Measurements from ENCODE around the gene B4GALT3. TPM values are rescaled to one million over a fixed set of nuclear protein-coding genes. Genes with fewer than 3 reads are reported as not detected.

B4GALT3 gene
- total RNA-seq, 1 experiment from 2014 or later, result 29.0 TPM

DNA sequence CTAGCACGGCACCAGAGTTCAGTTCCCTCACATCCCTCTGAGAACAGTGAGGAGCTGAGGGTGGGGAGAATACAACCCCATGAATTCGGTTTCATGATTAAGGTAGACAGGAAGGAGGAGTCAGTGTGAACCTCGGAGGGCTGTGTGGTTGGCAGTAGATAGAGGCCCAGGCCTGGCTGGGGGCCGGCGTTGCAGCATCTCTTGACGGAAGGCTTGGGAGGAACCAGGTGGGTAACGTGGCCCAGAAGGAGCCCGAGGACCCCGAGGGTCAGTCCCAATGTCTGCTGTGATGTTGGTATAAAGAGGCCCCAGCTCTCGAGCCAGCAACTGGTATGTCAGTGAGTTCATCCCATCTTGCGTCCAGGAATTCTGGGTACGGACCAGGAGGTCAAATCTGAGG lies 5.6 kb downstream of the B4GALT3 start:
- in situ Hi-C loops (cut with HindIII; ENCODE audit: low pct_unique_long_range_greater_than_20kb, low sequenced_read_pairs), result no loop called here
- DNase-seq (ENCODE audit: low read depth), result no peak

DNA sequence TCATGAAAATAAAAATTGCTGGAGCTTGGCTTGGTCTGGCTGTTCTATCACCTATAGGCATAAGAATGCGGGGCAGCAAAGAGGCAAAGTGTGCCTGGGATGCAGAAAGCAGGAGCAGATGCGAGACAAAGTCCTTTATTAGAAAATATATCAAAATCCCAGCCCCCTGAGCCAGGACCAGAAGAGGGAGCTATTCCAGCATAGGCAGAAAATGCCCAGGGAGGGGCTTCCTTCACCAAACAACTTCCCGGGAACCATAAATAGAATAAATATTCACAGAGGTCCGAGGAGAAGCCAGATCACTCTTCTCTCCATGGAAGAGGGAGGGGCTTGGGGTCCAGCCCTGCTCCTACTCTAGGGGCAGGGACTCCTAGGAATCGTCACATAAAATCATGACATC lies 6.1 kb downstream of the B4GALT3 start:
- in situ Hi-C loops (cut with HindIII; ENCODE audit: low pct_unique_long_range_greater_than_20kb, low sequenced_read_pairs), result no loop called here
- no peak for DNase-seq (ENCODE audit: low read depth)

DNA sequence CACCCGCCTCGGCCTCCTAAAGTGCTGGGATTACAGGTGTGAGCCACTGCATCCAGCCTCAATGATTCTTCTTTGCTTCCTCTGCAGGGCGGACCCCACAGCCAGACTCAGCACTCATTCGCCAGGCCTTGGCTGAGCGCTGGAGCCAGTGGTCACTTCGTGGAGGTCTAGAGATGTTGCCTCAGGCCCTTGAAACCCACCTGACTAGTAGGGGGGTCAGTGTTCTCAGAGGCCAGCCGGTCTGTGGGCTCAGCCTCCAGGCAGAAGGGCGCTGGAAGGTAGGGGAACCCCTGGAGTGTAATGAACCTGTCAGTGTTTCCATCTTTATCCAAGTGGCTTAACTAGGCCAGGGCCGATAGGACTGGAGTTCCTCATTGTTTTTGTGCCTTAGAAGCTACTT lies 8.4 kb downstream of the B4GALT3 start:
- in situ Hi-C loops (cut with HindIII; ENCODE audit: low pct_unique_long_range_greater_than_20kb, low sequenced_read_pairs), result no loop called here

DNA sequence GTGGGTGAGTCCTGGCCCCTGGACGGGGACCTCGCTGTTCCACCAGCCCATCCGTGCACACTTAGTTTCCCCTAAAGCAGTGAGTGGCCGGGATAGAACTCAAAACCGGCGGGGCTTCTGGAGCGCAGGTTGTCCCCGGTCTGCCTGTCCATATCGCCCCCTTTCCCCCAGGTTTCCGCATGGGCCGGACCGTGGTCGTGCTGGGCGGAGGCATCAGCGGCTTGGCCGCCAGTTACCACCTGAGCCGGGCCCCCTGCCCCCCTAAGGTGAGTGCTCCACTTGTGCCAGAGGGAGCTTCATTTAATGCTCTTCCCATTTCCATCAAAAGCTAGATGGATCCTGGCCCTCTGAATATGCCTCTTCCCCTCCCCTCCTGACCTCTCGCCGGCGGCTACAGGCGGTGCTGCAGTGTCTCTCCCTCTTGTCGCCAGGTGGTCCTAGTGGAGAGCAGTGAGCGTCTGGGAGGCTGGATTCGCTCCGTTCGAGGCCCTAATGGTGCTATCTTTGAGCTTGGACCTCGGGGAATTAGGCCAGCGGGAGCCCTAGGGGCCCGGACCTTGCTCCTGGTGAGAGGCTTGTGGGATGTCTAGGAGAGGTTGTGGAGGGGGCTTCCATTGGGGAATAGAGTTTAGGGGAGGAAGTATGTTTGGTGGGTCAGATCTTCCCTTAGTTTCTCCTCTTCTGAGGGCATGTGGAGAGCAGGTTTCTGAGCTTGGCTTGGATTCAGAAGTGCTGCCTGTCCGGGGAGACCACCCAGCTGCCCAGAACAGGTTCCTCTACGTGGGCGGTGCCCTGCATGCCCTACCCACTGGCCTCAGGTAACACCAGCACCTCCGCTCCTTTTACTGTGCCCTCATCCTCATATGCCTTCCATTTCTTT lies 10.4 kb downstream of the B4GALT3 start:
- DNase-seq (ENCODE audit: low read depth), result peak; percentile 15
- in situ Hi-C loops (cut with HindIII; ENCODE audit: low pct_unique_long_range_greater_than_20kb, low sequenced_read_pairs), result no loop called here

More for the DNA sequence above, 8.4 kb downstream of the B4GALT3 start:
- no peak for DNase-seq (ENCODE audit: low read depth)

DNA sequence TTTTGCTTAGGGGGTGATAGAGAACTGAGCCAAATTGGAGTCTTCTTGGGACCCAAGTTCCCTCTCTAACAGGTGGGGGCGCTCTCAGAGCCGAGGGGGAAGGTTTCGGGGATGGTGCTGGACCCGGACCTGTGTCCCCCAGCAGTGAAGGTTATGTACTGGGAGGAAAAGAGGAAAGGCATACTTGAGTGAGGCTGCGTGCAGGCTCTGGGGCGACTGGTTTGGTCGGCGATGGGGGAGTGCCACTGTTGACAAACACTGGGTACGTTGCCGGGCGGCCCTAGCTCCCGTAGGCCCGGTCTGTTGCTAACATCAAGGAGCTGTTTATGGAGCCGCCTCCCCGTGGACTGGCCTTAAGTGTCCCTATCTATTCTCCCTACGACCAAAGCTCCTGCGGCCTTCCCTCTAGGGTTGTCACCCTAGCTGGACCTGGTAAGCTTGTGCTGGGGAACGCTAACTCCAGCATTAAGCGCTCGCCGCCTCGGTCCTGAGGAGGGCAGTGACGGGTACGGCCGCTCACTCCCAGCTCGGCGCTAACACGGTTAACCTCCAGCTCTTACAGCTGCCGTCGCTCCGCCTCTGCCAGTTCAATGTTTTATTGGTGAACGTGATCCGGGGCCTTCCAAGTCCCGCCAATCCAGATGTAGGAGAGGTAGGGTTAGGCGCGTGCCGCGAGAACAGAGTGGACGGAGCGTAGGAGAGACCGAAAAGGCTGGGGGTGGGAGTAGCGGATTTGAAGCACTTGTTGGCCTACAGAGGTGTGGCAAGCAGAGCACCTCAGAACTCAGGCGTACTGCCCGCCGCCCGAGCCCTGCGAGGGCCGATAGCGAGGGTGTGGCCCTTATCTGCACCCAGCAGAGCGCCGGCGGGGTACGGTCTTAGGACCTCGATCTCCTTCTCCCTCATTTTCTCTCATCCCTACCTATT lies 11.3 kb downstream of the B4GALT3 start, which contains the start of gene PPOX:
Gene PPOX, plus strand, starts transcription at position 685 of the 927 bp plus-strand sequence. CDS start 422 bp downstream, outside the sequence.
- in situ Hi-C loops (cut with HindIII; ENCODE audit: low pct_unique_long_range_greater_than_20kb, low sequenced_read_pairs), result no loop called here
- peak; percentile 97 for DNase-seq (ENCODE audit: low read depth)

DNA sequence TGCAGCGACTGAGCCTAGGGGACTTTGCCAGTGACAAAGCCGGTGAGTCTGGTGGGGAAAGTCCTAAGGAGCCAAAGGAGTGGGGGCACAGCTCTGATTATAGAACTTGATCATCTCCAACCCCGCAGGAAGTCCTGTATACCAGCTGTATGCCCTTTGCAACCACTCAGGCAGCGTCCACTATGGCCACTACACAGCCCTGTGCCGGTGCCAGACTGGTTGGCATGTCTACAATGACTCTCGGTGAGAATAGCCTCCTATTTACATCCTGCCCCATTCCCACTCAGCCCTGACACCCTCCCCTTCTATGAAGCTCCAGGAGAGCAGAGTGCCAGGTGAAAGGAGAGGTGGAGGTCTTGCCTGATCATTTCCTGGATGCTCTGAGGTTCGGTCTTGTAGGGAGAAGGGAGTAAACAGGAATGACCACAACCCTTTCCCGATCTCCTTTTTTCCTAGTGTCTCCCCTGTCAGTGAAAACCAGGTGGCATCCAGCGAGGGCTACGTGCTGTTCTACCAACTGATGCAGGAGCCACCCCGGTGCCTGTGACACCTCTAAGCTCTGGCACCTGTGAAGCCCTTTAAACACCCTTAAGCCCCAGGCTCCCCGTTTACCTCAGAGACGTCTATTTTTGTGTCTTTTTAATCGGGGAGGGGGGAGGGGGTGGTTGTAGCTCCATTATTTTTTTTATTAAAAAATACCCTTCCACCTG lies 12.3 kb downstream of the B4GALT3 start:
- in situ Hi-C loops (cut with HindIII; ENCODE audit: low pct_unique_long_range_greater_than_20kb, low sequenced_read_pairs), result no loop called here
- no peak for DNase-seq (ENCODE audit: low read depth)

DNA sequence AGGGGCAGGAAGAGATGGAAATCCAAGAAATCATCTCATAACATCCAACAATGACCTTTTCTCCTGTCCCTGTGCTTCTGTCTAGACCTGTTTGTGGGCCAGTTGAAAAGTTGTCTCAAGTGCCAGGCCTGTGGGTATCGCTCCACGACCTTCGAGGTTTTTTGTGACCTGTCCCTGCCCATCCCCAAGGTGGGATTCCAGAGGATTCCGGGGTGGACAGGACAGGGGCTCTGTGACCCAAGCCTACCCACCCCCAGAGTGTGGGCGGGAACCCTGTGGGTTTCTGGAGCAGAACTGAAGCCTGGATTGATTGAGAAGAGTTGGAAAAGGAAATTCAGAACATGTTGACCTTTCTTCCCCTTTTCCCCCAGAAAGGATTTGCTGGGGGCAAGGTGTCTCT lies 13.5 kb downstream of the B4GALT3 start:
- no peak for DNase-seq (ENCODE audit: low read depth)
- in situ Hi-C loops (cut with HindIII; ENCODE audit: low pct_unique_long_range_greater_than_20kb, low sequenced_read_pairs), result no loop called here

DNA sequence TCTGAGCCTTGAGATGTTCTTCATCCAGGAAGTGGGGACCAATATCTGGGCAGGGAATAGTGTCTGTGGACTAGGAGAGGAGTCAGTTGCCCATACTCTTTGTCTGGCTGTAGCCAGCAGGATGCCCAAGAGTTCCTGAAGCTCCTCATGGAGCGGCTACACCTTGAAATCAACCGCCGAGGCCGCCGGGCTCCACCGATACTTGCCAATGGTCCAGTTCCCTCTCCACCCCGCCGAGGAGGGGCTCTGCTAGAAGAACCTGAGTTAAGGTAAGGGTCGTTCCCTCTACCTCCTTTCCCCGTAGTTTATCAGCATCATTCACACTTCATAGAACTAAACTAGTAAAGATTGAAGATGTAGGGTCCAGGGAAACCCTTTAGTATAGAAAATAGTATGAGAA lies 14.5 kb downstream of the B4GALT3 start:
- DNase-seq (ENCODE audit: low read depth), result no peak
- in situ Hi-C loops (cut with HindIII; ENCODE audit: low pct_unique_long_range_greater_than_20kb, low sequenced_read_pairs), result no loop called here

DNA sequence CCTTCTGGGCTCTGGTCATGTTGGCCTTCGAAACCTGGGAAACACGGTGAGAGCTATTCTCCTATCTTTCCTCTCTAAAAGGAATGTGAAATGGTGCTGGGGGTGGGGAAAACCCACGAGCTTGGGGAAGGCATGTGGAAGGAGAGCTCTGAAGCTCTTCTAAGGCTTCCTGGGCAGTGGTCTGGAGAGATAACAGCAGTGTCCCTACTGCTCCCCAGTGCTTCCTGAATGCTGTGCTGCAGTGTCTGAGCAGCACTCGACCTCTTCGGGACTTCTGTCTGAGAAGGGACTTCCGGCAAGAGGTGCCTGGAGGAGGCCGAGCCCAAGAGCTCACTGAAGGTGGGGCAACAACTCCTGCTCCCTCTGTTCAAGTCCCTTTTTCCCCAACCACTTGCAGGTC lies 15.3 kb downstream of the B4GALT3 start:
- DNase-seq (ENCODE audit: low read depth), result no peak

DNA sequence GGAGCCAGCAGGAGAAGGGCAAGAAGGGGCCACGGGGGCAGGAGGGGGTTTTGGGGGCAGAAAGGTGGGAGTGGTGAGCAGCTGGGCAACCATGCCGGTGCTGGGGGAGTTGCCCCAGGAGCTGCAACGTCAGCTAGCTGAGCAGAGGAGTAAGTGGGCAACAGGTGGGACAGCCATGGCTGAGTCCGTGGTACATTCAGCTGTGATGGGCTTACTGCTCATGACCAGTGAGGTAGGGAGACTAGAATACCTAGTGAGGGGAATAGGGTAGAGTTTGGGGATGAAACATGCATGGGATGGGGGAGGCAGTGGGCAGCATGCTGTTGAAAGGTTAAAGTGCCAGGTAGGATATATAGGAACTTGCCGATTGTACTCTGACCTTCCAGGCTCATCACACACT lies 15.7 kb downstream of the B4GALT3 start:
- in situ Hi-C loops (cut with HindIII; ENCODE audit: low pct_unique_long_range_greater_than_20kb, low sequenced_read_pairs), result no loop called here
- no peak for DNase-seq (ENCODE audit: low read depth)

More for the DNA sequence above, 15.3 kb downstream of the B4GALT3 start:
- in situ Hi-C loops (cut with HindIII; ENCODE audit: low pct_unique_long_range_greater_than_20kb, low sequenced_read_pairs), result no loop called here

DNA sequence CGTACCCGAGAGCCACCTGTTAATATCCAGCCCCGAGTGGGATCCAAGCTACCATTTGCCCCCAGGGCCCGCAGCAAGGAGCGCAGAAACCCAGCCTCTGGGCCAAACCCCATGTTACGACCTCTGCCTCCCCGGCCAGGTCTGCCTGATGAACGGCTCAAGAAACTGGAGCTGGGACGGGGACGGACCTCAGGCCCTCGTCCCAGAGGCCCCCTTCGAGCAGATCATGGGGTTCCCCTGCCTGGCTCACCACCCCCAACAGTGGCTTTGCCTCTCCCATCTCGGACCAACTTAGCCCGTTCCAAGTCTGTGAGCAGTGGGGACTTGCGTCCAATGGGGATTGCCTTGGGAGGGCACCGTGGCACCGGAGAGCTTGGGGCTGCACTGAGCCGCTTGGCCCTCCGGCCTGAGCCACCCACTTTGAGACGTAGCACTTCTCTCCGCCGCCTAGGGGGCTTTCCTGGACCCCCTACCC lies 16.6 kb downstream of the B4GALT3 start:
- DNase-seq (ENCODE audit: low read depth), result no peak
- in situ Hi-C loops (cut with HindIII; ENCODE audit: low pct_unique_long_range_greater_than_20kb, low sequenced_read_pairs), result no loop called here

DNA sequence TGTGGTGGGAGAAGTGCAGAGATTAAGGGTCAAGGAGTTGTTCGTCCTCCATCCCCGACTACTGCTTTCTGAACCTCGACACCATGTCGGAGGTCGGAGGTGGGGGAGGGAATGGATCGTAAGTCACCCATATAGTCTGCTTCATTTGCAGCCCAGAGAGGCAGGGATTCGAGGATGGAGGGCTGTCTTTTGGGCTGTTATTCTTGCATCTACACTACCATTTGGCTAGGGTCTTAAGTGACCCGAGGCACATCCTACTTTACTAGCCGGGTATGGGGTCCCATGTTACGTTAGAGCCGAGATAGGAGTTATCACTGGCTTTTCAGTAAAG lies 17.4 kb downstream of the B4GALT3 start:
- in situ Hi-C loops (cut with HindIII; ENCODE audit: low pct_unique_long_range_greater_than_20kb, low sequenced_read_pairs), result no loop called here
- DNase-seq (ENCODE audit: low read depth), result no peak

DNA sequence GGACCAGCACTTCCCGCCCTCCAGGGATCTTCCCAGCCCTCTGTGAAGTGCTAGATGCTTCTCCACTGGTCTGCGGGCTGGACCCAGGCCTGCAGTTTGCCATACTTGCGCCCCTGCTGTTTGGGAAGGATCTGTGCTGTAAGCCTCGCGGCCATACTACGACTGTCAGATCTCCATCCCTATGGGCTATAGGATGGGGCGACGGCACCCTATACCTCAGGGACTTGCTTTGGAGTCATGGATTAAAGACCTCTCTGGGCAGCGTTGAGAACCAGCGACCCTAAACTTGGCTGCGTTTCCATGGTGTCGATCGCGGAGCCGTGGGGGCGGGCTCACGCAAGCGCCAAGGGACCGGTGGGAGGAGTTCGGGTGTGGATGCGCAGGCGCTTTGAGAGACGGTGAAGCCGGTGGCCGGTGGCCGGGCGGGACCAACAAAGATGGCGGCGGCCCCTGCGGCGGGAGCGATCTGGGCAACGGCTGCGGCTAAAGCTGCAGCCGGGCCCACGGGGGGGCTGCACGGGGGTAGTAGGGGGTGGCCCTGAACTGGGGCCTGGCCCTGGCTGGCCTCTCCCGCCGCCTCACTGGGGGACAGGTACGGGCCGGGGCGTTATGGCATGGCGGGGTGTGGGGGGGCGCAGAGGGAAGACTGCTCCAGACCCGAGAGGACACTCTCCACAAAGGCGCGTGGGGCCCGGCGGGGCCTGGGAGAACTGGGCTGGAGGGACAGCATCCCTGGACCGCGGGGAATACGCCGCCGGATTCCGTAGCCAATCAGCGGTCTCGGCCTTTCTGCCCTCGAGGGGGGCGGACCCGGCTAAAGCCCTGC lies 18.0 kb downstream of the B4GALT3 start, which contains the start of gene USP21:
Gene USP21, plus strand, starts transcription at position 414 of the 826 bp plus-strand sequence. CDS start 1,141 bp downstream, outside the sequence.
- peak; percentile 82 for DNase-seq (ENCODE audit: low read depth)

DNA sequence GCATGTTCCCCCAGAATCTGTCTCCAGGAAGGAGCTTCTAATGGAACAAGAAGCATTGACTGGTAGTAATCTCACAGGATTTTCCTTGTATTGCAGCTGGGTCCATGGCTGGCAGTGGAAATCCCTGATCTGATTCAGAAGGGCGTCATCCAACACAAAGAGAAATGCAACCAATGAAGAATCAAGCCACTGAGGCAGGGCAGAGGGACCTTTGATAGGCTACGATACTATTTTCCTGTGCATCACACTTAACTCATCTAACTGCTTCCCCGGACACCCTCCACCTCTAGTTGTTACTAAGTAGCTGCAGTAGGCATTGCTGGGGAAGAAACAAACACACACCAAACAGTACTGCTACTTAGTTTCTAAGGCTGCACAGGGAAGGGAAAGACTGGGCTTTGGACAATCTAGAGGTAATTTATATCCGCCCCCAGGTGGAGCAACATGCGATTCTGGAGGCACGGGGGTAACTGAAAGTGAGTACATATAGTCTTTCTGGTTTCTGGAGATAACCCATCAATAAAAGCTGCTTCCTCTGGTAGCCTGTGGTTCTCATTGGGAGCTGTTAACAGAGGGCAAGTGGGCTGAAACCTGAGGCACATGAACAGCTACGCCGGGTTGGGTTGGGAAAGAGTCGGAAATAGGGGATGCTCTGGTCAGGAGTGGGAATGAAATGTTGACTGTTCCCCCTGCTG lies 18.8 kb downstream of the B4GALT3 start:
- DNase-seq (ENCODE audit: low read depth), result no peak
- in situ Hi-C loops (cut with HindIII; ENCODE audit: low pct_unique_long_range_greater_than_20kb, low sequenced_read_pairs), result no loop called here

More for the DNA sequence above, 18.0 kb downstream of the B4GALT3 start, which contains the start of gene USP21:
- in situ Hi-C loops (cut with HindIII; ENCODE audit: low pct_unique_long_range_greater_than_20kb, low sequenced_read_pairs), result no loop called here

DNA sequence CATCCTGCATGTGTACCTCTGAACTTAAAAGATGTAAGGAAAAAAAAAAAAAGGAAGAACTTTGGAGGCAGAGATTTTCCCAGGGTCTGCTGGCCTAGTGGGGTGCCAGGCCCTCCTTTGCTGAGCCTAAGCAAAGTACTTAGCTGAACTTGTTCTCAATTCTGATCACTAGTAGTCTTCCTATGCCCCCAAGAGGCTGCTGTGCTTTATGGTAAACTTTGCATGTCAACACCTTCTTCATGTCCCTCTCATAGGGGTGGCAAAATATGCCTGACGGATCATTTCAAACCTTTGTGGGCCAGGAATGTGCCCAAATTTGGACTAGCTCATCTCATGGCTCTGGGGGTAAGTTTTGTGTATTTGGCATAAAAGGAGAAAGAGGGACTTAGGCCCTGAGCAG lies 19.4 kb downstream of the B4GALT3 start:
- in situ Hi-C loops (cut with HindIII; ENCODE audit: low pct_unique_long_range_greater_than_20kb, low sequenced_read_pairs), result no loop called here
- no peak for DNase-seq (ENCODE audit: low read depth)

DNA sequence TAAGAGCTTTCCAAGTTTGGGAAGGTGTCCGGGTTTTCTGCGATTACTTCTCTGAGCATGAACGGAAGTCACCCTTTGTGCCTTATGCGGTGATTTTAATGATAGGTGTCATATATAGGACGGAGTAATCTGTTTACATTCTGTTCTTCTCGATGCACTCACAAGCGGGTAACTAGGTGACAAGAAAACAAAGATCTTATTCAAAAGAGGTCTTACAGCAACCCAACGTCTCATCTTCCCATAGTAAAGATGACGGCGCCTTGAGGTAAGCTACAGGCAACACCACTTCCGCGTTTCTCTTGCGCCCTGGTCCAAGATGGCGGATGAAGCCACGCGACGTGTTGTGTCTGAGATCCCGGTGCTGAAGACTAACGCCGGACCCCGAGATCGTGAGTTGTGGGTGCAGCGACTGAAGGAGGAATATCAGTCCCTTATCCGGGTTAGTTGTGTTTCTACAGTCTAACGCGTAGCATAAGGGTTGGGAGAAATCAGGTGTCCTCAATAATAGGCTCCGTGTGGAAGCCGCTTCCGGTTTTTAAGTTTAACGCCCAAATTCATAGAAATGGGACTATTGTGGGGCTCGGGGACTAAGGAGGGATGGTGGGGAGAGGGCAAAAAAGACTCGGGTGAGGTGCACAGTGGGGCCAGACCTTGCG lies 23.5 kb downstream of the B4GALT3 start, which contains the start of gene UFC1:
Gene UFC1, plus strand, starts transcription at position 297 of the 656 bp plus-strand sequence. Its CDS starts 20 bp downstream, at position 317.
- in situ Hi-C loops (cut with HindIII; ENCODE audit: low pct_unique_long_range_greater_than_20kb, low sequenced_read_pairs), result no loop called here
- DNase-seq (ENCODE audit: low read depth), result peak; percentile 88
